ENCODE data around the gene NFIC. TPM values are rescaled to one million over a fixed set of nuclear protein-coding genes. Genes with fewer than 3 reads are reported as not detected.
A peak's percentile ranks its signal among the peaks of the same experiment; 100 is the strongest.

NFIC gene
- total and polyA plus RNA-seq, 10 of the 15 experiments (the other 5 are each of a cell fraction or from before 2014, with no cell fraction given): 0.71 to 53.5 (median 10.2) TPM

DNA sequence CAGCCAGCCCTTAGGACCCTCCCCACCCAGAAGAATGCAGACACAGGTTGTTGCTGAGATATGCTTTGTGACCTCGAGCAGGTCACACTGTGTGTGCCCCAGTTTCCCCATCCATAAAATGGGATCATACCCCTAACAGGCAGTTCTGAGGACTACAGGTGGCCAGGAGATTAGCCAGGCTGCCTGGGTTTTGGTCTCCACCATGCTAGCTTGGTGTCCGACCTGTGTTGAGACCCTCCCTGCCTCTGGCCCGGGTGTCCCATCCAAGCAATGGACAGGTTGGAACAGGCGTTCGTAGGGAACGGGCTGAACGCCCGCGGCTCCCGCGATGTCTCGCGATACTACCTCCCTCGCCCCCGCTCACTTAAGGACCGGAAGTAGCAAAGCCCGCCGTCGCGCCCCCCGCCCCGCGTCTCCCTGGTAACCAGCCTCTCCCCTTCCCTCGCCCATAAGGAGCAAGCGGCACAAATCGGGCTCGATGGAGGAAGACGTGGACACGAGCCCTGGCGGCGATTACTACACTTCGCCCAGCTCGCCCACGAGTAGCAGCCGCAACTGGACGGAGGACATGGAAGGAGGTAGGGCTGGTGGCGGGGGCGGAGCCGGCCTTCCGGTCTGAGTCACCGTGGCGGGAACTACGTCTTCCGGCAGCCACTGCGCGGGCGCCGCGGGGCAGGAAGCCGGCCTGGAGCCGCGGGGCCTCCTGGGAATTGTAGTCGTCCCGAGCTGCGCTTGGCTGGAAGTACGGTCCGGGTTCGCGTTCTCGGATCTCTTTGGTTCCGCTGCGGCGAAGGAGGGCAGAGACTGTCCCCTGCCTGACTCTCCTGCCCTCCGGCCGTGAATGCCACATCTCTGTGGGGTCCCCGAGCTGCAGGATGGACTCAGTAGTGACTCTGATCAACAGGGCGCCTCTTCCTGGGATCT, 68.5 kb downstream of the NFIC start (continued):
- TF ChIP-seq SRF (IDR thresholded peaks at IDR 0.05; ENCODE audit: low read depth in 2 of 2, low read length in 2 of 2) (peak in 1 of 2 experiments; percentile 73; a peak in 2 of 4 replicates), PAX5 (IDR thresholded peaks at IDR 0.05; ENCODE audit: borderline replicate concordance, low read depth, low read length) (peak; percentile 79), MYC (IDR thresholded peaks at IDR 0.05; ENCODE audit: insufficient read depth, insufficient read length, insufficient replicate concordance, low read length, severe bottlenecking) (no peak), SIX5 (IDR thresholded peaks at IDR 0.05; ENCODE audit: low read depth, low read length, severe bottlenecking) (peak; percentile 98), SMARCA5 (IDR thresholded peaks at IDR 0.05) (peak; percentile 60; the same call in 1 of the 2 replicates), SREBF1 (IDR thresholded peaks at IDR 0.05; ENCODE audit: low read length) (peak; percentile 89), ZNF274 (IDR thresholded peaks at IDR 0.05; ENCODE audit: insufficient read depth, insufficient read length) (no peak), SMAD5 (IDR thresholded peaks at IDR 0.05; ENCODE audit: low read depth) (peak; percentile 43; the same call in 1 of the 2 replicates)
- TF ChIP-seq, protein P1, sequence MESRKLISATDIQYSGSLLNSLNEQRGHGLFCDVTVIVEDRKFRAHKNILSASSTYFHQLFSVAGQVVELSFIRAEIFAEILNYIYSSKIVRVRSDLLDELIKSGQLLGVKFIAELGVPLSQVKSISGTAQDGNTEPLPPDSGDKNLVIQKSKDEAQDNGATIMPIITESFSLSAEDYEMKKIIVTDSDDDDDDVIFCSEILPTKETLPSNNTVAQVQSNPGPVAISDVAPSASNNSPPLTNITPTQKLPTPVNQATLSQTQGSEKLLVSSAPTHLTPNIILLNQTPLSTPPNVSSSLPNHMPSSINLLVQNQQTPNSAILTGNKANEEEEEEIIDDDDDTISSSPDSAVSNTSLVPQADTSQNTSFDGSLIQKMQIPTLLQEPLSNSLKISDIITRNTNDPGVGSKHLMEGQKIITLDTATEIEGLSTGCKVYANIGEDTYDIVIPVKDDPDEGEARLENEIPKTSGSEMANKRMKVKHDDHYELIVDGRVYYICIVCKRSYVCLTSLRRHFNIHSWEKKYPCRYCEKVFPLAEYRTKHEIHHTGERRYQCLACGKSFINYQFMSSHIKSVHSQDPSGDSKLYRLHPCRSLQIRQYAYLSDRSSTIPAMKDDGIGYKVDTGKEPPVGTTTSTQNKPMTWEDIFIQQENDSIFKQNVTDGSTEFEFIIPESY (IDR thresholded peaks at IDR 0.05): no peak
- TF ChIP-seq, protein P2, sequence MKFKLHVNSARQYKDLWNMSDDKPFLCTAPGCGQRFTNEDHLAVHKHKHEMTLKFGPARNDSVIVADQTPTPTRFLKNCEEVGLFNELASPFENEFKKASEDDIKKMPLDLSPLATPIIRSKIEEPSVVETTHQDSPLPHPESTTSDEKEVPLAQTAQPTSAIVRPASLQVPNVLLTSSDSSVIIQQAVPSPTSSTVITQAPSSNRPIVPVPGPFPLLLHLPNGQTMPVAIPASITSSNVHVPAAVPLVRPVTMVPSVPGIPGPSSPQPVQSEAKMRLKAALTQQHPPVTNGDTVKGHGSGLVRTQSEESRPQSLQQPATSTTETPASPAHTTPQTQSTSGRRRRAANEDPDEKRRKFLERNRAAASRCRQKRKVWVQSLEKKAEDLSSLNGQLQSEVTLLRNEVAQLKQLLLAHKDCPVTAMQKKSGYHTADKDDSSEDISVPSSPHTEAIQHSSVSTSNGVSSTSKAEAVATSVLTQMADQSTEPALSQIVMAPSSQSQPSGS (IDR thresholded peaks at IDR 0.05; ENCODE audit: low read length): no peak
